ENCODE results near the gene SCN1B. TPM values are rescaled to one million over a fixed set of nuclear protein-coding genes. Genes with fewer than 3 reads are reported as not detected.
A peak's percentile ranks its signal among the peaks of the same experiment; 100 is the strongest.
"Not testable (repeated sequence)": the region's sequence is repeated elsewhere in the genome, so short reads cannot be mapped to it uniquely, and the experiment has no call there.

Gene SCN1B
- polyA plus RNA-seq, 4 donors = 0.74 to 2.1 (median 1.2) TPM

DNA sequence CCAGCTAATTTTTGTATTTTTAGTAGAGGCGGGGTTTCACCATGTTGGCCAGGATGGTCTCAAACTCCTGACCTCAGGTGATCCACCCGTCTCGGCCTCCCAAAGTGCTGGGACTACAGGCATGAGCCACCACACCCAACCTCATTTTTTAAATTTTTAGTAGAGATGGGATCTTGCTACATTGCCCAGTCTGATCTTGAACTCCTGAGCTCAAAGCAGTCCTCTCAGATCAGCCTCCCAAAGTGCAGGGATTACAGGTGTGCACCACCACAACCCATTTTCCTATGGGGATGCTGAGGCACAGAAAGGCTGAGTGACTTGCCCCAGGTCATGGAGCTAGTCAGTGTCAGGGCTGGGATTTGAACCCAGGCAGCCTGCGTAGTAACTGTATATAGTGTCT is 21.0 kb downstream of the SCN1B start:
- not testable (repeated sequence) for DNase-seq (ENCODE audit: low read depth in 4 of 4, low spot score in 3 of 4)

DNA sequence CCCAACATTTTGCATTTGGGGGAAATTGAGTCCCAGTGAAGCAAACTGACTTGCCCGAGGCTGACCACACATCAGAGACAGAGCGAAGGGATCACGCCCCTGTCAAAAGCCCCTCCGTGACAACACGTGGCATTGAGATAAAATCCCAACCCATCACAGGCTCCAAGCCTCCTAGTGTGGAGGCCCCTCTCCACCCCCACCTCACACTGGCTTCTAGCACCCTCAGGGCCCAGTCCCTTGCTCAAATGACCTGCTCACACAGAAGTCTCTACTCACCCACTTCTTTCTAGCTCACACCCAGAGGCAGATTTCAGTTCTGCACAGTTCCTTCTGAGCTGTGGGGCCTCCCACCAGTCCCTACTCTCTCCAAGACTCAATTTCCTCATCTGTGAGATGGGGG is 21.5 kb downstream of the SCN1B start:
- no peak for DNase-seq (ENCODE audit: low read depth in 4 of 4, low spot score in 3 of 4)

DNA sequence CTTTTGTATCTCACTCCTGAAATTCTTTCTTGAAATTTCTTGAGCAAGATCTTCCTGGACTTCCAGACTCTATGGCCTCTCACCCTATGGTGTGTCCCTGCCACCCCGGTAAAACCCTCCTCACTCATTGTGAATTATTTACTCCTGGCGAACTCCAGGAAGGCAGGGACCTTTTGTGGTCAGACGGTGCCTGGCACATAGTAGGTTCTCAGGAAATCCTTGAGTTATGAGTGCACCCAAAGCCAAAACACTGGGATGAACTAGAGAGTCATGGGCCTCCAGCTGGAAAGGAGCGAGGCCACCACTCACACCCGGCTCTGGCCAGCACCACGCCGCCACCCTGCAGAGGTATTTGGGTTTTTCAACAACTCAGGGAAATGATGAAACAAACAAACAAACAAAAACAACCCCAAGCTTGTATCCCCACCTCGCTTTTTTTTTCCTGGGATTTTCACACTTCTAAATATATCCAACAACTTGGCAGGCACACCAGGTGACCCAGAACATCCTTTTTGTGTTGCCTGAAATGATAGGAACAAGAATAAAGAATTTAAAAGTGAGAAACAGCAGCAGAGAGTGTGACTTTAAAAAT is 22.4 kb downstream of the SCN1B start:
- DNase-seq (ENCODE audit: low read depth in 4 of 4, low spot score in 3 of 4) = no peak

DNA sequence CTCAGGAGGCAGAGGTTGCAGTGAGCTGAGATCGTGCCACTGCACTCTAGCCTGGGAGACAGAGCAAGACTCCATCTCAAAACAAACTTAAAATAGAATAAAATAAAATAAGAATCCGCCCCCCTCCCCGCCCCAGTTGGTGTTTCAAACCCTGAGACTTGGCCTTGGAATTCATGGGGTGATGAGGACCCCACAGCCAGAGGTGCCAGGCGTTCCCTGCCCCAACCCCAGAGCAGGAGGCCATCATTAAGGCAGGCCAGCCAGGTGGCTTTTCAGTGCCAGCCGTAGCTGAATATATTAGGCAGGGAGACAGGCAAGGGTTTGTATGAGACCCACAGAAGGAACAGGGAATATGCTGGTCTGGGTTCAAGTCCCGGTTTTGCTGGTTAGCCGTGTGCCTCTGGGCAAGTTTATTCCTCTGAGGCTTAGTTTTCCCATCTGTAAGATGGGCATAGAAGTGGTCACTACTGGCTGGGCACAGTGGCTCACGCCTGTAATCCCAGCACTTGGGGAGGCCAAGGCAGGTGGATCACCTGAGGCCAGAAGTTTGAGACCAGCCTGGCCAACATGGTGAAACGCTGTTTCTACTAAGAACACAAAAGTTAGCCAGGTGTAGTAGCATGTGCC is 23.5 kb downstream of the SCN1B start:
- no peak for DNase-seq (ENCODE audit: low read depth in 4 of 4, low spot score in 3 of 4)

DNA sequence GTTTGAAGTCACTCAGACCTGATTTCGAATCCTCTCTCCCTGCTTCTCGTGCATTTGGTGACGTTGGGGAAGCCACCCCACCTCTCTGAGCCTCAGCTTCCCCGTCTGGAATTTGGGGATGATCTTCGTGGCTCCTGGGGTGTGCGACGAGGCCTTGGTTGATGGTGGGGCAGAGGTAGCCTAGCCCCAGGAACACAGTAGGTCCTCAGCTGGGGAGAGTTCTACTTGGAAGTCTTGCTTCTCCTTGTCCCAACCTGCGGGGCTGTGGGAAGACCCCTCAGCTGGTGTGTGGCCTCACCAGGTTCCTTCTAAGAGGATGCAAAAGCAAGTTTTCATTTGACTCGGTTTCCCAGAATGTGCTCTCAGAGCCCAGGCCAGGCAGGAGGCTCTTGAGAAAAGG is 24.4 kb downstream of the SCN1B start:
- no peak for DNase-seq (ENCODE audit: low read depth in 4 of 4, low spot score in 3 of 4)

DNA sequence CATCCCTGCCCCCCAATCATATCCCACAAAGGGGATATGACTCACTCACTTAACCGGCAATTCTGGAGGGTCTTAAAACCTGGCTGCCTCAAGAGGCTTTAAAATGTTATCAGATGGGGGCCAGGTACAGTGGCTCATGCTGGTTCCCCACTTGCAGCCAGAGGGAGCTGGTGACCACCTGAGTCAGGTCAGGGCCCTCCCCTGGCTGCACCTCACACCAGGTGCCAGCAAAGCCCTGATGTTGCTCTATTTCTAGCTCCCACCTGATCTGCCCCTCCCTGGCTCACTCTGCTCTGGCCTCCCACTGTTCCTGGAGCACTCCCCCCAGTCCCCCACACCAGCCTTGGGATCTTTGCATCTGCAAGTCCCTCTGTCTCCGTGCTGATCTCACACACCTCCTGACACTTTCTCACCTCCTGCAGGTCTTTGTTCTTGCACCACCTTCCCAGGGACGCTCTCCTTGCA is 25.5 kb downstream of the SCN1B start:
- DNase-seq (ENCODE audit: low read depth in 4 of 4, low spot score in 3 of 4) = no peak

DNA sequence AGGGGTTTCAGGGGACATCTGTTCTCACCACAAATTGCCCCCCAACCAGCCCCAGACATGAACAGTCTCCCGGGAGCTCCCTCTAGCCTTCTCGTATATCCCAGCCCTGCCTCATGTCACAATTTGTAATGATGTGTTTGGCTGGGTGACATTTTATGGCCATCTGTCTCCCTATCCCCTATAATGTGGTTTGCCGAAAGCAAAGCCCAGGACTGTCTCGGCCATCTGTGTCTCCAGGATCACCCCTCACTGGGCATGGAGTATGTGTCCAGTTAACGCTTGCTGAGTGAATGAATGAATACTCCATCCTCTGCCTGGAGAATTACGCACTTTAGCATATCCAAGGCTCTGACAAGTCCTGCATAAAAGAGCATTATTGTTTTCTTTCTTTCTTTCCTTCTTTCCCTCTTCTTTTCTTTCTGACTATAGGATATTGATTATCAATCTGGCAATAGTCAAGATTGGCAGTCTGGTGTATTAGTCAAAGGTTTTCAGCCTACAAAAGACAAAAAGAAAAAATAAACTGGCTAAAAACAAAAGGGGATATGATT is 26.3 kb downstream of the SCN1B start:
- DNase-seq (ENCODE audit: low read depth in 4 of 4, low spot score in 3 of 4) = no peak

DNA sequence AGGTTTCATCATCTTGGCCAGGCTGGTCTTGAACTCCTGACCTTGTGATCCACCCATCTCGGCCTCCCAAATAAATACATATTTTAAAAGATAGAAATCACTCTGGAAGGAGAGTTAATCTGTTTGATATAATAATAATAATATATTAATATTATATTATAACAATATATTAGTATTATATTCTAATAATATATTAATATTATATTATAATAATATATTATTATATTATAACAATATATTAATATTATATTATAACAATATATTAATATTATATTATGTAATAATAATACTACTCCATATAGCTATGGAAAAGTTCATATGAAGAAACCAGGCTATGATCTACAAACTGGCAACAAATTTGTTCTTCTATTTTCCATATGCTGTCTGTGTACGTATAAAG is 28.1 kb downstream of the SCN1B start:
- DNase-seq (ENCODE audit: low read depth in 4 of 4, low spot score in 3 of 4) = no peak

DNA sequence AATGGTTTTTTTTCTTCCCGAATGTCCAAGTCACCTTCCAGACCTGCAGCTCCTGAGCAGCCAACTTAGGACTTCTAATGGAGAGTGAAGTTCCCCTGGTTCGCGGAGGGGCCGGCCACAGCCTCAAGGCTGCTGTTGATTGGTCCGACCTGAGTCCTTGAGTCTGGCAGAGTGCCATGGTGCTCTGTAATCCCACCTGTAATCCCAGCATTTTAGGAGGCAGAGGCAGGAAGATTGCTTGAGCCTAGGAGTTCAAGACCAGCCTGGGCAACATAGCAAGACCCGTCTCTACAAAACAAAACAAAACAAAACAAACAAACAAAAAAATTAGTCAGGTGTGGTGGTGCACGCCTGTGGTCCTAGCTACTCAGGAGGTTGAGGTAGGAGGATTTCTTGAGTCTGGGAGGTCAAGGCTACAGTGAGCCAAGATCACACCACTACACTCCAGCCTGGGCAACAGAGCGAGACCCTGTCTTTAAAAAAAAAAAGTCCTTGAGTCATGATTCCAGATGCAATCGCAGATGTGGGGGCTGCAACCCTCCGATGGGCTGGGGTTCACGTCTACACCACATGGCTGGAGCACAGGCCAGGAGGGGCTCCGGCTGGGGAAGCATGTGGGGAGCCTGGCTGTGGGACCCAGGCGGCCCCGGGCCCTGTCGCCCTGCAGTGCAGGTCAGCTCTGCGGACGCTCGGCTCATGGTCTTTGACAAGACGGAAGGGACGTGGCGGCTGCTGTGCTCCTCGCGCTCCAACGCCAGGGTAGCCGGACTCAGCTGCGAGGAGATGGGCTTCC is 28.9 kb downstream of the SCN1B start:
- no peak for DNase-seq (ENCODE audit: low read depth in 4 of 4, low spot score in 3 of 4)

DNA sequence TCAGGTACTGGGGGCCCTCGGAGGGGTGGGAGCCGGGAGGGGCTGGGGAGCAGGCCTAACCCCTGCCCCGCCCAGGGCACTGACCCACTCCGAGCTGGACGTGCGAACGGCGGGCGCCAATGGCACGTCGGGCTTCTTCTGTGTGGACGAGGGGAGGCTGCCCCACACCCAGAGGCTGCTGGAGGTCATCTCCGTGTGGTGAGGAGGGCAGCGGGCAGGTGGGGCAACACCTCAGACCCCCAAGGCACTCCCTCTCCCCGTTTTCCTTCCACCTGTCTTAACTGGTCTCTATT is 29.5 kb downstream of the SCN1B start:
- no peak for DNase-seq (ENCODE audit: low read depth in 4 of 4, low spot score in 3 of 4)

DNA sequence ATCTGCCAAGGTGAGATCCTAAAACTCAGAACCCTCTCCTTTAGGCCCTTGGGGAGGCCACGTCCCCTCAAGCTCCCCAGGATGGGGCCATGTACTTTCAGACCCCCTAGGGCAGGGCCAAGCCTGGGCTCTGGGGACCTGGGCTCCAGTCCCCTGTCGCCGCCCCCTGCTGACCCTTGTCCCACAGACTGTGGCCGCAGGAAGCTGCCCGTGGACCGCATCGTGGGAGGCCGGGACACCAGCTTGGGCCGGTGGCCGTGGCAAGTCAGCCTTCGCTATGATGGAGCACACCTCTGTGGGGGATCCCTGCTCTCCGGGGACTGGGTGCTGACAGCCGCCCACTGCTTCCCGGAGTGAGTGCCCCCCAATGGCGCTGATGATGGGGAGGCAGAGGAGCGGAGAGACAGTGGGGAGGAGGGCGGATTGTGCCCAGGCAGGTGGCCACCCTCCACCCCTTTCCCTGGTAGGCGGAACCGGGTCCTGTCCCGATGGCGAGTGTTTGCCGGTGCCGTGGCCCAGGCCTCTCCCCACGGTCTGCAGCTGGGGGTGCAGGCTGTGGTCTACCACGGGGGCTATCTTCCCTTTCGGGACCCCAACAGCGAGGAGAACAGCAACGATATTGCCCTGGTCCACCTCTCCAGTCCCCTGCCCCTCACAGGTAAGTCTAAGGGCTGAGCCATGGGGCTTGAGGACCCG is 30.0 kb downstream of the SCN1B start:
- no peak for DNase-seq (ENCODE audit: low read depth in 4 of 4, low spot score in 3 of 4)

DNA sequence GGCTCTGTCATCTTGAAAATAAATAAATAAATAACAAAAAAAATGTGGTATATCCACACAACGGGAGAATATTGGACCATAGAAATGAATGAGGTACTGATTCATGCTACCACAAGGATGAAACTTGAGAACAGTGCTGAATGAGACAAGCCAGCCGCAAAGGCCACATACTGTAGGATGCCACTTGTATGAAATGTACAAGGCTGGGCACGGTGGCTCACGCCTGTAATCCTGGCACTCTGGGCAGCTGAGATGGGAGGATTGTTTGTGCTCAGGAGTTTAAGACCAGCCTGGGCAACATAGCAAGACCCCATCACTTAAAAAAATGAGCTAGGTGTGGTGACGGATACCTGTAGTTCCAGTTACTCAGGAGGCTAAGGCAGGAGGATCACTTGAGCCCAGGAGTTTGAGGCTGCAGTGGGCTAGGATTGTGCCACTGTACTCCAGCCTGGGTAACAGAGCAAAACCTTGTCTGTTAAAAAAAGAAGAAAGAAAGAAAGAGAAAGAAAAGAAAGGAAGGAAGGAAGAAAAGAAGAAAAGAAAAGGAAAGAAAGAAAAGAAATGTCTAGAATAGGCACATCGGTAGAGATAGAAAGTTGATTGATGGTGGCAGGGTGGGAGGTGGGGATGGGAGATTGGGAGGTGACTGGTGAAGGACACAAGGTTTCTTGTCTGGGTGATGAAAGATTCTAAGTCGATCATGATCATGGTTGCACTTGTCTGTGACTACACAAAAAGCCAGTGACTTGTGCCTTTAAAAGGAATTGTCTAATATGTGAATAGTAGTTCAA is 31.5 kb downstream of the SCN1B start:
- no peak for DNase-seq (ENCODE audit: low read depth in 4 of 4, low spot score in 3 of 4)

DNA sequence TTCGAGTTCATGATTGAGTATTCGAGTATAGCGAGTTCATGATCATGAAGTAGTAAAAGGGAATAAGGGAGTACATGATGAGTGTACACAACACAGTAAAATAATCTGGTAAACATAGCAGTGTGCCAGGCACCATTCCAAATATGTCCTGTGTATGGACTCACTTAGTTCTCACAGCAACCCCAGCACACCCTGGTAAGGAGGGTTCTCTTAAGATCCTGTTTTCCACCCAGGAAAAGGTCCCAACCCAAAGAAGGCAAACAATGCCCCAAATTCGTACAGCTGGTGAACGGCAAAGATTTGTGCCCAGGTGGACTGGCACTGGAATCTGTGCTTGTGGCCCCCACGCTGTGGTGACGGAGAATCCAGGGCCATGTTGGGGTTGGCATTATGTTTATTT is 32.7 kb downstream of the SCN1B start:
- no peak for DNase-seq (ENCODE audit: low read depth in 4 of 4, low spot score in 3 of 4)

DNA sequence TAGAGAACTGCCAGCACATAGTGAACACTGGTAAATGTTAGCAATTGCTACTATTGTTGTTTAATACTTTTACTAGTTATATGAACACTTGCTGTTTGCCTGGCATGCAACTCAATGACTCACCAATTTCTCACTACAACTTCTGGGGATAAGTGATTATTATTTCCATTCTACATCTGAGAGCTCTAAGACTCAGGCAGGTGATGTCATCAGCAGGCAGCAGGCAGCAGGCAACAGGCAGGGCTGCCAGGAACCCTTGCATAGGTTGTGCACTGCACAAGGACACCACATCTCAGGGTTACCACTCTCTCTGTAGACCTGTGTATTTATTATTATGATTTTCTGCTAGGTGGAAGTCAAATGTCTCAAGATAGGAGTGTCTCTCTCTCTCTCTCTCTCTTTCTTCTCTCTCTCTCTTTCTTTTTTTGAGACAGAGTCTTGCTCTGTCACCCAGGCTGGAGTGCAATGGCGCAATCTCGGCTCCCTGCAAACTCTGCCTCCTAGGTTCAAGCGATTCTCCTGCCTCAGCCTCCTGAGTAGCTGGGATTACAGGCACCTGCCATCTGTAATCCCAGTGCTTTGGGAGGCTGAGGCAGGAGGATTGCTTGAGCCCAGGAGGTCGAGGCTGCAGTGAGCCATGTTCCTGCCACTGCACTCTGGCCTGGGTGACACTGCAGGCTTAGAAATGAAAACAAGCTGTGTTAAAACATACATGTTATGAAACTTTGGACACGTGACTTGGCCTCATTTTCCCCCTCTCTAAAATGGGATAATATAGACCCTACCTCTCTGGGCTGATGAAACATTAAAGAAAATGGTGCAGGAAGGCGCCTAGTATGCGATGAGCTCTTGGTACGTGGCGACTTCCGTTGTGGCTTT is 33.9 kb downstream of the SCN1B start:
- DNase-seq (ENCODE audit: low read depth in 4 of 4, low spot score in 3 of 4) = no peak

DNA sequence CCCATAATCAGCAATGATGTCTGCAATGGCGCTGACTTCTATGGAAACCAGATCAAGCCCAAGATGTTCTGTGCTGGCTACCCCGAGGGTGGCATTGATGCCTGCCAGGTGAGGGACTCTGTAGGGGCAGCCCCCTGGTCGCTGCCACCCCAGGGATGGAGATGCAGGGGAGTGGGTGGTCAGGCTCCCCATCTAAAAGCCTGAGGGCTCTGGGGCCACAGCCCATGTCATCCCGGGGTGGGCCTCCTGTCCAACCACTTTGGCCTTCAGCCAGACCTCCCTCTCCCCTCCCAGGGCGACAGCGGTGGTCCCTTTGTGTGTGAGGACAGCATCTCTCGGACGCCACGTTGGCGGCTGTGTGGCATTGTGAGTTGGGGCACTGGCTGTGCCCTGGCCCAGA is 35.3 kb downstream of the SCN1B start:
- no peak for DNase-seq (ENCODE audit: low read depth in 4 of 4, low spot score in 3 of 4)

DNA sequence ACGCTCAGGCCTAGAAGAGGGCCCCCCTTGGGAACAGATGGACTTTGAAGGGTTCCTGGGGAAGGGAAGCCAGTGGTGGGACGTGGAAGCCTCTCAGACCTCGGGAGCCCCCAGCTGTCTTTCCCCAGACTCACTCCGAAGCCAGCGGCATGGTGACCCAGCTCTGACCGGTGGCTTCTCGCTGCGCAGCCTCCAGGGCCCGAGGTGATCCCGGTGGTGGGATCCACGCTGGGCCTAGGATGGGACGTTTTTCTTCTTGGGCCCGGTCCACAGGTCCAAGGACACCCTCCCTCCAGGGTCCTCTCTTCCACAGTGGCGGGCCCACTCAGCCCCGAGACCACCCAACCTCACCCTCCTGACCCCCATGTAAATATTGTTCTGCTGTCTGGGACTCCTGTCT is 35.9 kb downstream of the SCN1B start:
- DNase-seq (ENCODE audit: low read depth in 4 of 4, low spot score in 3 of 4) = no peak

DNA sequence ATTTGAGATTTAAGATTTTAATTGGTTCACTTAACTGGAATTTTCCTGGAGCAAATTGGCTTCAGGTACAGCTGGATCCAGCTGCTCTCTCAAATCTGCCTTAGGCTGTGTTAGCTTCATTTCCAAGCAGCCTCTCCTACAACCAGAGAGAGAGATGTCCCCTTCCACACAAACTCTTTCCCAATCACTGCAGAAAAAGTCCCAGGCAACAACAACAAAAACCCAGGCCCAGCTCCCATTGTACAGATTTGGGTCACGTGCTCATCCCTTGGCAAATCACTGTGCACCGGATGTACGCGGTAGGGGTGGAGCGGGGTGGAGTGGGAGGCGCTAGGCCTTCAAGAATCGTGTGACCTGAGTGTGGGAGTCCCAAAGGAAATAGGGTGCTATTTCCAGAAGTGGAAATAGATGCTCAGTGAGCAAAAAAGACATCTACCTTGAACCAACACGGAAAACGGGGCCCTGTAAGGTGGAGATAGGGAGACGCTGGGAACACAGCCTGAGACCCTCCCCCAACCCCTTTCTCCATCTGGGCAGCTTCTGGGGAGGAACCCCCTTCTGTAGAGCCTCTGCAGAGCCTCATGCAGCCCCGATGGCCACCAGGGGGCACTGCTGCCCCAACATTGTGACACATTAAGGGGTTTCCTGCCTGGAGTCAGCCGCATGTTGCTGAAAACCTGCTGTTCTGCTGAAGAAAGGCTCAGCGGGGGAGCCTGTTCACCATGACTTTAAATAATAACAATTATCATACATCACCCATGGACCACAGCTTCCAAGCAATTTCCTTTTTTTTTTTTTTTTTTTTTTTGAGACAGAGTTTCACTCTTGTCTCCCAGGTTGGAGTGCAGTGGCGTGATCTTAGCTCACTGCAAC is 36.7 kb downstream of the SCN1B start:
- DNase-seq (ENCODE audit: low read depth in 4 of 4, low spot score in 3 of 4) = peak in 3 of 4 donors; percentile 69 to 75 (median 72)

DNA sequence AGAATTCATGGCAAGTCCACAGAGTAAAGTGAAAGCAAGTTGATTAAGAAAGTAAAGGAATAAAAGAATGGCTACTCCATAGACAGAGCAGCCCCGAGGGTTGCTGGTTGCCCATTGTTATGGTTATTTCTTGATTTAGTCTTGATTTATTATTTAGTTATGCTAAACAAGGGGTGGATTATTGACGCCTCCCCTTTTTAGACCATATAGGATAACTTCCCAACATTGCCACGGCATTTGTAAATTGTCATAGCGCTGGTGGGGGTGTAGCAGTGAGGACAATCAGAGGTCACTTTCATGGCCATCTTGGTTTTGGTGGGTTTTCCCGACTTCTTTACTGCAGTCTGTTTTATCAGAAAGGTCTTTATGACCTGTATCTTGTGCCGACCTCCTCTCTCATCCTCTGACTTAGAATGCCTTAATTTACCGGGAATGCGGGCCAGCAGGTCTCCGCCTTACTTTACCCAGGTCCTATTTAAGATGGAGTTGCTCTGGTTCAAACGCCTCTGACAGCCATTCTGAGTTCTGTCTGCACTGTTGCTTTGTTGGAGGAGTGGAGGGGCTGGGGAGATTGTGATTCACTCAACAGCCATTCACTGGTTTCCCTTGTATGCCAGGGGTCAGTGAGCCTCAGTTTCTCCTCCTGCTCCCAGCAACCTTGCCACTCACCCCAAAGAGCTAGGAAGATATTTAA is 38.8 kb downstream of the SCN1B start:
- DNase-seq (ENCODE audit: low read depth in 4 of 4, low spot score in 3 of 4) = no peak
